ENCODE data around the gene MAD2L1BP. TPM values are rescaled to one million over a fixed set of nuclear protein-coding genes. Genes with fewer than 3 reads are reported as not detected.

MAD2L1BP gene
- total and polyA plus RNA-seq, 2 of the 13 experiments (the other 11 are each of a cell fraction or from before 2014, with no cell fraction given): 54.2 to 55.5 TPM

GRCh38 chr6:43635387-43636307 lies at the start of gene MAD2L1BP (continued):
- TF ChIP-seq, protein P1, sequence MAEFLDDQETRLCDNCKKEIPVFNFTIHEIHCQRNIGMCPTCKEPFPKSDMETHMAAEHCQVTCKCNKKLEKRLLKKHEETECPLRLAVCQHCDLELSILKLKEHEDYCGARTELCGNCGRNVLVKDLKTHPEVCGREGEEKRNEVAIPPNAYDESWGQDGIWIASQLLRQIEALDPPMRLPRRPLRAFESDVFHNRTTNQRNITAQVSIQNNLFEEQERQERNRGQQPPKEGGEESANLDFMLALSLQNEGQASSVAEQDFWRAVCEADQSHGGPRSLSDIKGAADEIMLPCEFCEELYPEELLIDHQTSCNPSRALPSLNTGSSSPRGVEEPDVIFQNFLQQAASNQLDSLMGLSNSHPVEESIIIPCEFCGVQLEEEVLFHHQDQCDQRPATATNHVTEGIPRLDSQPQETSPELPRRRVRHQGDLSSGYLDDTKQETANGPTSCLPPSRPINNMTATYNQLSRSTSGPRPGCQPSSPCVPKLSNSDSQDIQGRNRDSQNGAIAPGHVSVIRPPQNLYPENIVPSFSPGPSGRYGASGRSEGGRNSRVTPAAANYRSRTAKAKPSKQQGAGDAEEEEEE (CRISPR knock-in tag; IDR thresholded peaks at IDR 0.05; ENCODE audit: borderline replicate concordance): no peak; the same call in 1 of the 2 replicates
- TF ChIP-seq TEAD3 (CRISPR knock-in tag; optimal IDR thresholded peaks at IDR 0.05; ENCODE audit: borderline replicate concordance) (no peak), HNRNPK (IDR thresholded peaks at IDR 0.05; ENCODE audit: low read depth, low read length, poor library complexity, severe bottlenecking) (no peak), ZNF512 (CRISPR knock-in tag; IDR thresholded peaks at IDR 0.05) (0 out of 2 replicates have a peak, but pooled peaks have one; percentile 58), PAWR (CRISPR knock-in tag; IDR thresholded peaks at IDR 0.05; ENCODE audit: borderline replicate concordance) (no peak), BRCA1 (CRISPR knock-in tag; IDR thresholded peaks at IDR 0.05) (no peak), ZFY (CRISPR knock-in tag; IDR thresholded peaks at IDR 0.05) (peak; percentile 86), ZNF747 (CRISPR knock-in tag; IDR thresholded peaks at IDR 0.05; ENCODE audit: borderline replicate concordance) (peak; percentile 56; the same call in 1 of the 2 replicates), ZNF317 (CRISPR knock-in tag; IDR thresholded peaks at IDR 0.05) (peak; percentile 76), NFKBIZ (CRISPR knock-in tag; IDR thresholded peaks at IDR 0.05) (no peak), REXO4 (CRISPR knock-in tag; IDR thresholded peaks at IDR 0.05; ENCODE audit: borderline replicate concordance) (no peak), TEF (CRISPR knock-in tag; IDR thresholded peaks at IDR 0.05) (0 out of 2 replicates have a peak, but pooled peaks have one; percentile 8), BORCS8-MEF2B (CRISPR knock-in tag; IDR thresholded peaks at IDR 0.05) (peak; percentile 76), GATA4 (IDR thresholded peaks at IDR 0.05; ENCODE audit: borderline replicate concordance, low read depth) (peak; percentile 83; the same call in 1 of the 2 replicates)
- TF ChIP-seq, protein P2, sequence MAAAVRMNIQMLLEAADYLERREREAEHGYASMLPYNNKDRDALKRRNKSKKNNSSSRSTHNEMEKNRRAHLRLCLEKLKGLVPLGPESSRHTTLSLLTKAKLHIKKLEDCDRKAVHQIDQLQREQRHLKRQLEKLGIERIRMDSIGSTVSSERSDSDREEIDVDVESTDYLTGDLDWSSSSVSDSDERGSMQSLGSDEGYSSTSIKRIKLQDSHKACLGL (CRISPR knock-in tag; IDR thresholded peaks at IDR 0.05): peak; percentile 73; the same call in 1 of the 2 replicates
- TF ChIP-seq, protein P3, sequence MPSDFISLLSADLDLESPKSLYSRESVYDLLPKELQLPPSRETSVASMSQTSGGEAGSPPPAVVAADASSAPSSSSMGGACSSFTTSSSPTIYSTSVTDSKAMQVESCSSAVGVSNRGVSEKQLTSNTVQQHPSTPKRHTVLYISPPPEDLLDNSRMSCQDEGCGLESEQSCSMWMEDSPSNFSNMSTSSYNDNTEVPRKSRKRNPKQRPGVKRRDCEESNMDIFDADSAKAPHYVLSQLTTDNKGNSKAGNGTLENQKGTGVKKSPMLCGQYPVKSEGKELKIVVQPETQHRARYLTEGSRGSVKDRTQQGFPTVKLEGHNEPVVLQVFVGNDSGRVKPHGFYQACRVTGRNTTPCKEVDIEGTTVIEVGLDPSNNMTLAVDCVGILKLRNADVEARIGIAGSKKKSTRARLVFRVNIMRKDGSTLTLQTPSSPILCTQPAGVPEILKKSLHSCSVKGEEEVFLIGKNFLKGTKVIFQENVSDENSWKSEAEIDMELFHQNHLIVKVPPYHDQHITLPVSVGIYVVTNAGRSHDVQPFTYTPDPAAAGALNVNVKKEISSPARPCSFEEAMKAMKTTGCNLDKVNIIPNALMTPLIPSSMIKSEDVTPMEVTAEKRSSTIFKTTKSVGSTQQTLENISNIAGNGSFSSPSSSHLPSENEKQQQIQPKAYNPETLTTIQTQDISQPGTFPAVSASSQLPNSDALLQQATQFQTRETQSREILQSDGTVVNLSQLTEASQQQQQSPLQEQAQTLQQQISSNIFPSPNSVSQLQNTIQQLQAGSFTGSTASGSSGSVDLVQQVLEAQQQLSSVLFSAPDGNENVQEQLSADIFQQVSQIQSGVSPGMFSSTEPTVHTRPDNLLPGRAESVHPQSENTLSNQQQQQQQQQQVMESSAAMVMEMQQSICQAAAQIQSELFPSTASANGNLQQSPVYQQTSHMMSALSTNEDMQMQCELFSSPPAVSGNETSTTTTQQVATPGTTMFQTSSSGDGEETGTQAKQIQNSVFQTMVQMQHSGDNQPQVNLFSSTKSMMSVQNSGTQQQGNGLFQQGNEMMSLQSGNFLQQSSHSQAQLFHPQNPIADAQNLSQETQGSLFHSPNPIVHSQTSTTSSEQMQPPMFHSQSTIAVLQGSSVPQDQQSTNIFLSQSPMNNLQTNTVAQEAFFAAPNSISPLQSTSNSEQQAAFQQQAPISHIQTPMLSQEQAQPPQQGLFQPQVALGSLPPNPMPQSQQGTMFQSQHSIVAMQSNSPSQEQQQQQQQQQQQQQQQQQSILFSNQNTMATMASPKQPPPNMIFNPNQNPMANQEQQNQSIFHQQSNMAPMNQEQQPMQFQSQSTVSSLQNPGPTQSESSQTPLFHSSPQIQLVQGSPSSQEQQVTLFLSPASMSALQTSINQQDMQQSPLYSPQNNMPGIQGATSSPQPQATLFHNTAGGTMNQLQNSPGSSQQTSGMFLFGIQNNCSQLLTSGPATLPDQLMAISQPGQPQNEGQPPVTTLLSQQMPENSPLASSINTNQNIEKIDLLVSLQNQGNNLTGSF (CRISPR knock-in tag; IDR thresholded peaks at IDR 0.05): no peak
